BE2C (cell line): ENCODE results near the gene PDE8A.
"Not testable (repeated sequence)": the region's sequence is repeated elsewhere in the genome, so short reads cannot be mapped to it uniquely, and the experiment has no call there.

Experiments used
- DNase-seq: peaks from one replicate; pipeline ENCODE4 v3.0.0-alpha.2; 2020
- H3K27me3 ChIP-seq: fragments of 250-450 bp; sonication (Bioruptor Pico); 2 replicates; pipeline ENCODE4 v1.5.1; 2020; ENCODE audit warnings: mild to moderate bottlenecking
- H3K36me3 ChIP-seq: fragments of 250-450 bp; sonication (Bioruptor Pico); 2 replicates; pipeline ENCODE4 v1.5.1; 2020; ENCODE audit warnings: mild to moderate bottlenecking
- H3K4me1 ChIP-seq: fragments of 250-450 bp; sonication (Bioruptor Pico); 2 replicates; pipeline ENCODE4 v1.5.1; 2020
- H3K4me3 ChIP-seq: 2 replicates; pipeline ENCODE4 v1.5.1; 2011; ENCODE audit warnings: low read depth, low read length
- H3K9me3 ChIP-seq: fragments of 250-450 bp; sonication (Bioruptor Pico); 2 replicates; pipeline ENCODE4 v1.5.1; 2020
- CTCF ChIP-seq: IDR thresholded peaks from 2 replicates; pipeline ENCODE4 v1.5.1; 2012; ENCODE audit warnings: mild to moderate bottlenecking, low read depth, low read length

Gene PDE8A

GRCh38 chr15:85010071-85010385 lies 28.4 kb downstream of the PDE8A start:
- no peak for DNase-seq
- H3K36me3 ChIP-seq, result no peaks in the 10 kb centered on the region
- H3K9me3 ChIP-seq, result no peaks in the 10 kb centered on the region
- H3K4me1 ChIP-seq, result no peaks in the 10 kb centered on the region; the same call in 1 of the 2 replicates
- no peak for TF ChIP-seq CTCF
- H3K4me3 ChIP-seq, result no peak overlapping the region
- no peaks in the 10 kb centered on the region for H3K27me3 ChIP-seq

GRCh38 chr15:85010386-85011159 lies 28.9 kb downstream of the PDE8A start:
- Histone ChIP-seq H3K4me1 (no peaks in the 10 kb centered on the region; the same call in 1 of the 2 replicates), H3K27me3 (no peaks in the 10 kb centered on the region), H3K4me3 (no peak overlapping the region), H3K9me3 (no peaks in the 10 kb centered on the region), H3K36me3 (no peaks in the 10 kb centered on the region)
- no peak for TF ChIP-seq CTCF
- DNase-seq, result no peak

GRCh38 chr15:85011160-85011571 lies 29.5 kb downstream of the PDE8A start:
- H3K4me1 ChIP-seq, result no peaks in the 10 kb centered on the region; the same call in 1 of the 2 replicates
- no peak for DNase-seq
- H3K9me3 ChIP-seq, result no peaks in the 10 kb centered on the region
- H3K4me3 ChIP-seq, result no peak overlapping the region
- H3K36me3 ChIP-seq, result no peaks in the 10 kb centered on the region
- no peak for TF ChIP-seq CTCF
- no peaks in the 10 kb centered on the region for H3K27me3 ChIP-seq

- H3K36me3 ChIP-seq, H3K27me3 ChIP-seq, H3K9me3 ChIP-seq, H3K4me1 ChIP-seq, H3K4me3 ChIP-seq, DNase-seq: not testable (repeated sequence)
Observed at GRCh38 chr15:85011724-85012123, 30.1 kb downstream of the PDE8A start.

- TF ChIP-seq CTCF, result no peak
- Histone ChIP-seq H3K27me3 (no peaks in the 10 kb centered on the region), H3K36me3 (no peaks in the 10 kb centered on the region), H3K4me3 (no peak overlapping the region), H3K4me1 (no peaks in the 10 kb centered on the region; the same call in 1 of the 2 replicates), H3K9me3 (no peaks in the 10 kb centered on the region)
- no peak for DNase-seq
Observed at GRCh38 chr15:85013785-85014184, 32.1 kb downstream of the PDE8A start.

- no peaks in the 10 kb centered on the region for H3K9me3 ChIP-seq
- H3K4me3 ChIP-seq, result no peak overlapping the region
Observed at GRCh38 chr15:85014932-85015331, 33.3 kb downstream of the PDE8A start.

More at GRCh38 chr15:85014932-85015331, 33.3 kb downstream of the PDE8A start:
- Histone ChIP-seq H3K36me3 (no peaks in the 10 kb centered on the region), H3K4me1 (no peaks in the 10 kb centered on the region; the same call in 1 of the 2 replicates), H3K27me3 (no peaks in the 10 kb centered on the region)
- no peak for TF ChIP-seq CTCF
- DNase-seq, result no peak
